HG03097 (cell line): Measurements from ENCODE around the gene TP63.
"Not testable (repeated sequence)": the region's sequence is repeated elsewhere in the genome, so short reads cannot be mapped to it uniquely, and the experiment has no call there.

ENCODE experiments used
- ATAC-seq: cut with Tn5 transposase; IDR thresholded peaks from one replicate; pipeline ENCODE4 v1.9.1; 2021; ENCODE audit not compliant: unreplicated experiment, low FRiP score

TP63 gene

DNA sequence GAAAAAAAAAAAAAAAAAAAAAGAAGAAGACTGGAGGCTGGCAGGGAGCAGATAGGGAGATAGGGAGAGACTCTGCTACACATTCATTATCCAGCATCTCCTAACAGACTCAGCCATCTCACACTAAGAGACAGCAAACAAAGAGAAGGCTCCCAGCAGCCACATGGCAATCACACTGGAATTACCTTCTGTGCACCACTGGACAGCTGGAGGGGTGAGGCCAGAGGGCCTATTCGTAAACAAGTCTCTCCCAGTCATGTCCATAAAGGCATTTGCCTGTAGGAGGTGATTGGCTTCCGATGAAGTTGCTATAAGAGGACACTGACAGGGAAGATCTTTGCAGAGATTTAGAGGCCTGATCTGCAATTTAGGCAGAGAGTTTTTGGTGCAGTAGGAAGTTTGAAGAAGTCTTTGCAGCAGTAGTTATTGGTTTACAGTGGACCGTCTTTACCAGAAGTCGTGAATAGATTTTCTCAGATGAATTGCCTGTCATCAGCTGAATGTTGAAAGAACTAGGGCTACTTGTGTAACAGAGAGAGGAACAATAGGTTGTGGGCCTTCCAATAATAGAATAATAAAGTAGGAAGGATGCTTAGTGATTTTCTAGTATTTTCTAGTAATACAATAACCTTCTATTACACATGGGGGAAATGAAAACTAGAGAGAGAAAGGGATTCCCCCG, 89.7 kb downstream of the TP63 start:
- no peak for ATAC-seq

DNA sequence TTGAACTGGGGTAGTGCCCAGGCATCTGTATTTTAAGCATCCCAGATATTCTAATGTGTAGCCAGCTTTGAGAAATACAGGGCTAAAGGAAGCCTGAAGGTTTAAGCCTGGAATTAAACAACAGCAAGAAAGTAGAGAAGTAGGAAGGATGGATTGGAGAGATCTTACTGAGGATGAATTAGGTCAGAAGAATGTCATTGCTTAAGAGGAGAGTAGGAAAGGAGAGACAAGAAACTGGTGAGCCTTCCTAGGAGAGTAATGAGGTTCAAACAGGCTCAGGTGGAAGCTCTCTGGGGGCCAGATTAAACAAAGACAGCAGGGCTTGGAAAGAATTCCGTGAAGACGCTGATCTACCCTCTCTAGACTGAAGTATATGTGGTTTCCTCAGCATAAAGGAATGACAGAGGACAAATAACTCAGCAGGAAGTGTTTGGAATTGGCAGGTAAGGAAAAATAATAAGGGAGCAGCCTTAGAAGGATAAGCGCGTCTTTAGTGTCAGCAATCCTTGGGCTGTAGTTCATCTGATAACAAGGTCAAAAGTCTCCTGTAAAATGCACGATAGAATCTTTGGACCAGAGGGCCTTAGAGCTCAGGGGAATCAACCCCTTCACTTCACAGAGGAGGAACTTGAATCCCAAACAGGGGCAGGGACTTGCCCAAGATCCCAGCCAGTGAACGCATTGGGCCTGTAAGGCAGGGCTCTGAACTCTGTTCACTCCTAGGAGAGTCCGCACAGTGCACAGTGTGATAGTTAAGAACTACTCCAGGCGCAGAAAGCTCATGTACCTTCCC, 90.9 kb downstream of the TP63 start:
- ATAC-seq: no peak

DNA sequence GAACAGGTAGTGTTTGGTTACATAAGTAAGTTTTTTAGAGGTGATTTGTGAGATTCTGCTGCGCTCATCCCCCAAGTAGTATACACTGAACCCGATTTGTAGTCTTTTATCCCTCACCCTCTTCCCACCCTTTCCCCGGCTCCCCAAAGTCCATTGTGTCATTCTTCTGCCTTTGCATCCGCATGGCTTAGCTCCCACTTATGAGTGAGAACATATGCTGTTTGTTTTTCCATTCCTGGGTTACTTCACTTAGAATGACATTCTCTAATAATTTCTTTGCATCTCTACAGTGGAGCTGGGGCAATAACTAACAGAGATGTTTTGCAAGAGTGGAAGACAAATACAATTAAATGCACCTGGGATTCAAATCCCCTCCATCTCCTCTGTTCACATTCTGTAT, 93.2 kb downstream of the TP63 start:
- ATAC-seq: no peak

DNA sequence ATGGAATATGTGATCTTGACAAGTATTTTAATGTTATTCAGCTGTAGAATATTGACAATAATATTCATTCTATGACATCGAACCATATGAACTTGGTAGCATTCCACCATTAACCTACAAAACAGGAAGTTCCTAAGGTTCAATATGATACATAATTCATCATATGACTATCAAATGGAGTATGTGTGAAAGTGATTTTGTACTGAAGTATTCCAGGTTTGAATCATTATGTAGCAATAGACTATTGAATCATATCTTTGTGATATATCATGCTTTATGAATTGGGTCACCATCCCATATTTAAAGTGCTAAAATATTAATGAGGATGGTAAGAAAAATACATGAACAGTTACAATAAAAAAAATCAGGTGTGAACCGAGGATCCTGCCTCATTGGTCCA, 95.1 kb downstream of the TP63 start:
- no peak for ATAC-seq

DNA sequence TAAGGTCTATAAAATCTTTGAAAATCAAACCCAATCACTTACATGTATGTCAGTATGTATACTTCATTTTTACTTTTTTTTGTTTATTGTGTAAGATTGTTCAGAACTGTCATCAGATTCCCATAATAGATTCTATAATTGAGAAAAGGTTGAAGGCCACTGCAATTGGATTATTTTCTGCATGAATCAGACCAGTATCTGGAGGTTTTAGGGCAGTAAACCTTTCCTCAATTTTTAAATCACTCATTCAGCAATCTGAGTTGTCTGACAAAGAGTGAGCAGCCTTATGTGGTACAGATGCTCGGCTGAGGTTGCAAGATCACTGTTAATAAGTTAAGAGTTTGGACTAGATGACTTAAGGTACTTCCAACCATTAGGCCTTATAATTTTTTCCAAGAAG, 96.0 kb downstream of the TP63 start:
- ATAC-seq: no peak

DNA sequence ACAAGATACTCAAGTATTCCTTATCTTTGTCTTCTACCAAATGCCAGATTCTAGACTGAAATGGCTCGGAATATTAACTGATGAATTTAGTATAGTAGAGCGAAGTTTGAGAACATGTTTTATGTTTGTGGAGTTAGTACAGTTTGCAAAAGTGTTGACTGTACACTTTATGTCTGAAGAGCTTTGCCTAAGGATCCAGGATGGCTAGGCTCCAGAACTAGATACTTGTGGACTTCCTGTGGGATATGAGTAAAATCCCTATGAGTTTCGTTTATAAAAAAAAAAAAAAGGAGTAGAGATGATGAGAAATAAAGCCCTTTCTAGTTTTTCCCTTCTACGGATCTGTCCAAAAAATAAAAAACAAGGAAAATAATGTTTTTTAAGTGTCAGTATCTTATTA, 96.7 kb downstream of the TP63 start:
- ATAC-seq: no peak

DNA sequence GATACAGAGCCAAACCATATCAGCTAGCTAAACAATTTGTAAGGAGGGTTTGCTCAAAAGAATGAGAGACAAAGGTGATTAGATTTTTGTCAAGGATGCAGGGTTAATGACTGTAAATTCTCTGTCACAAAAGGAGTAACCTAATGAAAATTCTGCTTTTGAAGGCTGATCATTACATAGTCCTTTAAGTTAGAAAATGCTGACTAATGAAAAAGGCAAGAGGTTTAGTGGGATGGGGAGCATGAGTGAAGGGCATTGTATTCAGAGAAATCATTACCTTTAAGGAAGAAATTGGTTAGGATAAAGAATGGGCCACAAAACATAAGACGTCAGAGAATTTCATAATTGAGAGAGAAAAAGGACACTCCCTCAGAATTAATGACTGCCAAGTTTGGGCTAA, 97.7 kb downstream of the TP63 start:
- no peak for ATAC-seq

DNA sequence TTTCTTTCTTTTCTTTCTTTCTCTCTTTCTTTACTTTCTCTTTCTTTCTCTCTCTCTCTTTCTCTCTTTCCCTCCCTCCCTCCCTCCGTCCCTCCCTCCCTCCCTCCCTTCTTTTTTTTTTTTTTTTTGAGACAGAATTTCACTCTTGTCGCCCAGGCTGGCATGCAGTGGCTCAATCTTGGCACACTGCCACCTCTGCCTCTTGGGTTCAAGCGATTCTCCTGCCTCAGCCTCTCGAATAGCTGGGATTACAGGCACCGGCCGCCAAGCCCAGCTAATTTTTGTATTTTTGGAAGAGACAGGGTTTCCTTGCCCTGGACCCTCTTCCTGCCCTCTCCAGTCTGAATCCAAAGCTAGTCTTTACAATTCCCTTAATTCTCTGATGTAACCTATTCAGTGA, 102.9 kb downstream of the TP63 start:
- no peak for ATAC-seq

DNA sequence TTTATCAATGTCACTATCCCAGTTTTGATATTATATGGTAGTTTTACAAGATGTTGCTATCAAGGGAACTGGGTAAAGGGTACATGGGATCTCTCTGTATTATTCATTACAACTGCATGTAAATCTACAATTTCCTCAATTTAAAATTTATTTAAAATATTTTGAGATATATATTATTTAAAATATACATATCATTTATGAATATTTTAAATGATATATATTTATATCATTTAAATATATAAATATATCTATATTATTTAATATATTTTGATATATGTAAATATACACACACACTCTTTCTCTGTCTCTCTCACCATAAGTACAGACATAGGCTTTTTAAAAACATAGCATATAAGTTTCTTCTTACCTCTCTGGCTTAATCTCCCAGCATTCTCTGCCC, 104.7 kb downstream of the TP63 start:
- ATAC-seq: no peak

DNA sequence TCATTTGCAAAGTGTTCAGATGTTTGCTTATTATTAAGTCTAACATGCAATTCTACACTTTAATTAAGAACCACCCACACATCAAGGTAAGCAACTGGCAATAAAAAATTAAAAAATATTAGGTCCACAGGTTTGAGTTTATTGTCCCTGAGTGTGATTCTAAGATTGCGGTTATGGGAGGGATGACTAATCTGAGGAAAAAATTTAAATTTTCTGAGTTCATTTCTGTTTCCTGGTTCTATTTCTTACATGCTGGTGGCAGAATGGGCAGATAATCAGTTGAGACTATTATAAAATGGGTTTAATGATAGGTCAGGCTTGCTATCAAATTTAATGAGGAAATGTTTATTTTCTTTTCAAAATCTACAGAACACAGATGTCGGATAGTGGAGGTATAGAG, 105.9 kb downstream of the TP63 start:
- no peak for ATAC-seq

DNA sequence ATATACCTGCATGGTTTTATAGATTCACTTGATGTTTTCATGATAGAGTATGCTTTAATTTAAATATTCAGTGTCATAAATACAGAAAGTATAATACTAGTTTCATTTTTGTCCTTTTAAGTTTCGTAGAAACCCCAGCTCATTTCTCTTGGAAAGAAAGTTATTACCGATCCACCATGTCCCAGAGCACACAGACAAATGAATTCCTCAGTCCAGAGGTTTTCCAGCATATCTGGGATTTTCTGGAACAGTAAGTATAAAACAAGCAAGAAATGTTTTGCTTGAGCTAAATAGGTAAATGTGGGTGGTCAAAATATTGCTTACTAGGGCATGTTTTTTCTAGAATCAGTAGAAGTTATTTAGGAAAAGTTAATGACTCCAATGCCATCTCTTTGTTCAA, 106.4 kb downstream of the TP63 start:
- no peak for ATAC-seq

DNA sequence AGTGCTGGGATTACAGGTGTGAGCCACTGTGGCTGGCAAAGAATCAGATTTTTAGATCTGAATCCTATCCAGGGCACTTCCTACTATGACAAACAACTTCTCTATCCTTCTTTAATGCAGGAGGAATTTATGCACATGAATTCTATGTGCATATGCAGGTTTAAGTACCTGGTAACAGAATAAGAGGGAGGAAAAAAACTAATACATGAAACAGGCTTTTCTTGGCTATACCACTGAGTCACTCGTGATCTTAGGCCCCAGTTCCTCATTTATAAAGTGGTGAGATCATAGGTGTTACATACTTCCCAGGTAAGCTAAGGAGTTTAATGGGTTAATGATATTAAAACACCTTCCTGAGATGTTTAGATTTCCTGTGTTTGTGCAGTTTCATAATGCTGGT, 108.2 kb downstream of the TP63 start:
- no peak for ATAC-seq

DNA sequence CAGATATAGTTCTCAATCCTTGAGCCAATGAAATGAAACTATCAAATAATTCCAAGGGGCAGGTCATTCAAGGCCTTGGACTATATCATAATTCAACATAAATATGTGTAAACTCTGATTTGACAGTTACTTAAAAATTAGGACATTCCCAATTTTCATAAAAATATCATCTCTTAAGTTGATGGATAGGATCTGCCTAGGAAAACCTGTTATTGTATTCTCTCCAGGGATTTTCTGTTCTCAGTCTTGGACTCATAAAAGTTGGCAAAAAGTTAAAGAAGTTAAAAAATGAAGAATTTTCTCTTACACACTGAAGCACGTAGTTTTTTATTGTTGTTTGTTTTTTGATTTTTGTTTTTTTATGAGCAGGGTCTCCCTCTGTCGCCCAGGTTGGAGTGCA, 109.0 kb downstream of the TP63 start:
- no peak for ATAC-seq

DNA sequence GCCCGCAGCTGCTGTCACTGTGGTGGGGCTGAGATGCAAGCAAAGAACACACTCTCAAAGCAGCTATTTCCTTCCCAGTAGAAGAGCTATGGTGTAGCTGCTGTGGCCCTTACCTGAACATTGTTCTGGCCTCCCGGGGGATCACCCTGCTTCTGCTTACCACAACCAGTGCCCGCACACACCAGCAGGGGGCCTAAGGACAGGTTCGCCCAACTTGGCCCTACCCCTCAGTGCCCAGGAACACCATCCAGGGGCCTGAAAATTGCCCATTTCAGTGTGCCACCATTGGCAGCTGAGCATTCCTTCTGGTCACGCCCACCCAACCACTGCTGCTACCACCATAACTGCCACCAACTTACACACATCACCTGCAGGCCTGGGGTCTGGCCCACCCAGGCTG, 113.0 kb downstream of the TP63 start:
- no peak for ATAC-seq

DNA sequence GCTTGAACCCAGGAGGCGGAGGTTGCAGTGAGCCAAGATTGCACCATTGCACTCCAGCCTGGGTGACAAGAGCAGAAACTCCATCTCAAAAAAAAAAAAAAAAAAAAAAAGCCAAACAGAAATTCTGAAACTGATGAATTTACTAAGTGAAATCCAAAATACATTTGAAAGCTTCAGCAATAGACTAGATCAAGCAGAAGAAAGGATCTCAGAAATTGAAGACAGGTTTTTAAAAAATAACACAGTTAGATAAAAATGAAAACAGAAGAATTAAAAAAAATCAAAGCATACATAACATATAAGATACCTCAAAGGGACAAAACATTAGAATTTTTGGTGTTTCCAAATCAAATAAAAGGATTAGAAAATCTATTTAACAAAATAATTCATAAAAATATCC, 114.4 kb downstream of the TP63 start:
- no peak for ATAC-seq

DNA sequence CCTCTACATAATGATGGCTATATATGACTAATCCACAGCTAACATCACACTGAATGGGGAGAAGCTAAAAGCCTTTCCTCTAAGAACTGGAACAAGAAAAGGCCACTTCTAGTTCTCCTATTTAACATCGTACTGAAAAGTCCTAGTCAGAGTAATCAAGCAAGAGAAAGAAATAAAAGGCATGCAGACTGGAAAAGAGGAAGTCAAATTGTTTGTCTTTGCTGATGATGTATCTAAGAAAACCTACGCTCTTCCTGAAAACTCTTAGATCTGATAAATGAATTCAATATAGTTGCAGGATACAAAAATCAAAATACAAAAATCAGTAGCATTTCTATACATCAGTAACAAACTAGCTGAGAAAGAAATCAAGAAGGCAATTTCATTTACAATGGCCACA, 116.9 kb downstream of the TP63 start:
- no peak for ATAC-seq

DNA sequence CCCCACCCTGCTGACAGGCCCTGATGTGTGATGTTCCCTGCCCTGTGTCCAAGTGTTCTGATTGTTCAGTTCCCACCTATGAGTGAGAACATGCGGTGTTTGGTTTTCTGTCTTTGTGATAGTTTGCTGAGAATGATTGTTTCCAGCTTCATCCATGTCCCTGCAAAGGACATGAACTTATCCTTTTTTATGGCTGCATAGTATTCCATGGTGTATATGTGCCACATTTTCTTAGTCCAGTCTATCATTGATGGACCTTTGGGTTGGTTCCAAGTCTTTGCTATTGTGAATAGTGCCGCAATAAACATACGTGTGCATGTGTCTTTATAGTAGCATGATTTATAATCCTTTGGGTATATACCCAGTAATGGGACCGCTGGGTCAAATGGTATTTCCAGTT, 119.8 kb downstream of the TP63 start:
- ATAC-seq: not testable (repeated sequence)

DNA sequence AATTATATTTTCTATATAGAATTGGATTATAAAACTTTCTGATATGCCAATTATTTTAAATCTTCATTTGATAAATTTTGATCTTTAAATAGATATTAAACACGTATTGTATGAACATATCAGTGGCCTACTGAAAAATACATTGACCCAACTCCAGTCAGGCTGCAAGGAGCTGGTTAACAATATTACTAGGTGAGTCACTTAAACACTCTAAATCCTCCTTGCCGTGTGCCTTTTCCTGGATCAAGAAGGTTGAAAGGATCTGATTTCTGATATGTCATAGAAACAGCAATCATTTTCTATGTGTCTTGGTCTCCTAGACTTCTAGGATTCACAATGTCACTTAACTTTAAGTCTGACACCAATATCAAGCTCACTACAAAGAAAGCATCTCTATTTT, 123.2 kb downstream of the TP63 start:
- ATAC-seq: no peak

DNA sequence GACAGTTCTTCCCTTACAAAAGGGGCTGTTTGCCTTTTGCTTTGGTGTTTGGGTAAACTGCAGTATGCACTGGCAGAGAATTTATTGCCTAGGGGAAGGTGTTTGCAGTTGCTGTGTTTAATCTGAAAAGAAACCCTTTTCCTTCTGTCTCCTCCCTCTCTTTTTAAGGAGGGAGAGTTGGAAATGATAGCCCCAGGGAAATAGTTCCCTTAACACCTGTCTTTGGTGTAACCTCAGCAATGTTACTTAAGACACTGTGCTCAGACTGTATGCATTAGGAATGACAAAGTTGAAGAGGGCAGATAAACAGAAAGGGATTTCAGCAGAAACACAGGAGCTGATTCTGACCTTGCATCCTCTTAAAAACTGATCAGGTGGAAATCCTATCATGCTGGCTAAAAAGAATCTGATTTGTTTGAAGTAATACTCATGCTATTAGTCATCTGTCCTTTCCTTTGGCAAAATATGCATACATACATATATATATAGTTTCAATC, 125.4 kb downstream of the TP63 start:
- no peak for ATAC-seq

DNA sequence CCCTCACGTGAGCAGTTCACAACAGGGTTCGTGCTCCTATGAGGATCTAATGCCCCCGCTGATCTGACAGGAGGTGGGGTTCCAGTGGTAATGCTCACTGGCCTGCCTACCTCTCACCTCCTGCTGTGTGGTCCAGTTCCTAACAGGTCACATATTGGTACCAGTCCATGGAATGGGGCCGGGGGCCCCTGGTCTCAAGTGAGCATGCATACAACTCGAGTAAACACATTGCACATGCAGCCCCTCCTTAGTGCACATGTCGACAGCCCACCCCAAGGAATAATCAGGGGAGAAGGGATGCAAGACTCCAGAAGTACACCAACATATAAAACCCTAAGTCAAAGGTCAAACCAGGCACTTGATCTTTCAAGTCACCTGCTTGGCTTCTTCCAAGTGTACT, 127.0 kb downstream of the TP63 start:
- ATAC-seq: no peak

DNA sequence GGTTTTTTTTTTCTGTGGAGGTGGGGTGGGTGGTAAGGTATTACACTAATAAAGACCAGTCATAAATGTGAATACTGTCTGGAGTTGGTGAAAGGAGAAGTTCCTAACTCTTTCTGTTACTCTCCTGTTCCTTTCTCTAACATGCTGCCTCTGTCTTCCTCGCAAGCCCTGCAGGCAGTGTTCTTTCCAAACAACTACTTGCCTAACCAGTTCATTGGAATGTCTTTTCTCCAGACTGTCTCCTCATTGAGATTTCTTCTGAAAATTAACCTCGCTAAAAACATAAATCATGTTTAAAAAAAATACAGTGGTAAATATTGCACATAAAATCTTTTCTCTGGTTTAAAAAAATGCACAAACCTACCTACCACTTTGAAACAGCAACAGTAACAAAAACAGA, 135.2 kb downstream of the TP63 start:
- no peak for ATAC-seq

DNA sequence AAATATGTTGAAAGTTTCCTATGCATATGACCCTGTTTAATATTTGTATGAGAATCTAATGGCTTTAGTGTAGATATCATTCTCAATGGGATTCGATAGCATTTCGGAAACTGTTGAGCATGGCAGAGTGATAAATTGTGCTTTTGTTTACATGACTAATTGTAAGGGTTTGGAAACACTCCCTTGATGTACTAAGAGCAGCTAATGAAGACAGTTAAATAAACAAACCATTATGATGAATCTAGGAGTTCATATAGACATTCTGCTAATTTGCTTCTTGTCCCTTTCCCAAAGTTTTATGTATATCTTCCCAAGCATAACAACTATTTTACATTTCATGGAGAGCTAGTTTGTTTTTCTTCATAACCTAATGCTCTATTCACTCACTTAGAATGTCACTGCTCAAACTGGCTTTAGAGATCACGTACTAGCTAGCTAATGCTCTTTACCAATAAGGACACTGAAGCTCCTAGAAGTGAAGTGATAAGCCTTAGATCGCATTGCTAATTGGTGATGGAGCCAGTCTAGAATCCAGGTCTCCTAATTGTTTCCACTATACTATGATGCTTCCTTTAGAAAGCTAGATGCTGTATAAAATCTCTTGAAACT, 140.8 kb downstream of the TP63 start:
- ATAC-seq: no peak
